GM19240 (cell line): ENCODE data around the gene TRIM15.
"Not testable (repeated sequence)": the region's sequence is repeated elsewhere in the genome, so short reads cannot be mapped to it uniquely, and the experiment has no call there.

Experiments
- DNase-seq: peaks from one replicate; pipeline ENCODE4 v3.0.0; 2011; ENCODE audit warnings: low spot score; ENCODE audit not compliant: insufficient read length

Gene TRIM15

DNA sequence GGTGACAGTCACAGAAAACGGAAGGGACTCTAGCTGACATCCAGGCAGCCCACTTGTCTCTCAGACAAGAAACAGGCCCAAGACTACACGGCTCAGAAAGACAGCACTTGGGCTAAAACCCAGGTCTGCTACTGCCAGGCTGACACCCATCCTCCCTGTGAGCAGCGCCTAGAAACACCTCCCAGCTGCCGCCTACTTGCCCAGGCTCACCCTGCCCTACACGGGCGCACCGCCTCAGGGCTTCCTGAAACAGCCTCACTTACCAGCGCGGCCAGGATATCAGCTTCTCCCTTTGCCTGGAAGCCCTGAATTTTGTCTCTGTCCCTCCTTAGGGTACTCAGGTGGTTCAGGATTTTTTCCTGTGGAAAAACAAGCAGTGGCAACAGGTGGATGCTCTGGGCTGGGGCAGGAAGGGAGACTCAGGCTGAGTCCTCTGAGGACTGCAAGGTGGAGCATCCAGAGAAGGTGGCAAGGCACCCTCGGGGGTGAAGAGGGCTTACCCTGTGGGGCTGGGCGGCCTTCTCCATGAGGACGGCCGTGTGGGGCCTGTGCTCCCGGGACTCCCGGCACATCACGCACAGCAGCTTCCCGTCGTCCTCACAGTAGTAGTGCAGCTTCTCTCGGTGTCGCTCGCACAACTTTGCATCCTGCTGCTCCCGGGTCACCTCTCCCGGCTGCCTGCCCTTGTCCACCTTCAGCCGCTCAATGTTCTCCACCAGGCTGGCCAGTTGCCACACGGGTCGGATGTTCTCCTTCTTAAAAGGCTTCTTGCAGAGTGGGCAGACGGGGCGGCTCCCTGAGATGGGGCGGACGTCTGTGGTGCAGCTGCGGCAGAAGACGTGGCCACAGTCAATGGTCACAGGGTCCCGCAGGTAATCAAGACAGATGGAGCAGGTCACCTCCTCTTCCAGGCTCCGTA lies 35.1 kb downstream of the TRIM15 start:
- no peak for DNase-seq

DNA sequence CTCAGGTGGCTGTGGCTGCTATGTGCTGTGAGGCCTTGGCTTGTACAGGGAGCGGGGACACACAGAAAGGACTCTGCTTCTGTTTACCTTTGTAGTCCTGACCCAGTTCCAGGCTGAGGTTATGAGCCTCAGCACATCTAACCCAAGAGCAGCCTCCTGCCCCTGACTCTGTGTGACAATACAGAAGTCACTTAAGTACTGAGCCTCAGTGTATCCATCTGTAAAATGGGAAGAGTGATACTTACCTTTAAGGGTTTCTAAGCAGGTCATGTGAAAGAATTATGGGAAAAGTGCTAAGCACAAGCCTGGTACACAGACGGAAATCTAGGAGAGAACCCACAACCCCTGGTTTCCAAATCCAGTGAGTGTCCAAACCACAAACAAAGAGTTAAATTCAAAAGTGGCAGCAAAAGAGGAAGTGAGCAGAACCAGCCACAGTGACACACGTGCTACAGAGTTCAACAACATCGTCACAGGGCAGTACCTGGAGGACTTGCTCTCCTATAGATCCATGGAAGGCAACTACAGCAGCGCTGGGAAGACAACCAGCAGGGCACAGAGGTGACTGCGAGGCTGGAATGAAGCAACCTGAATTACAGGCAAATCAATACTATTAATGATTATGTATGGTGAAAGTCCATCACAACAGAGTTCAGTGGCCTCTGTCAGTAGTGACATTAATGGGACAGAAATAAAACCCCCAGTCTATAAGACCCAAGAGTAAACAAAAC lies 37.4 kb downstream of the TRIM15 start:
- peak; percentile 56 for DNase-seq

DNA sequence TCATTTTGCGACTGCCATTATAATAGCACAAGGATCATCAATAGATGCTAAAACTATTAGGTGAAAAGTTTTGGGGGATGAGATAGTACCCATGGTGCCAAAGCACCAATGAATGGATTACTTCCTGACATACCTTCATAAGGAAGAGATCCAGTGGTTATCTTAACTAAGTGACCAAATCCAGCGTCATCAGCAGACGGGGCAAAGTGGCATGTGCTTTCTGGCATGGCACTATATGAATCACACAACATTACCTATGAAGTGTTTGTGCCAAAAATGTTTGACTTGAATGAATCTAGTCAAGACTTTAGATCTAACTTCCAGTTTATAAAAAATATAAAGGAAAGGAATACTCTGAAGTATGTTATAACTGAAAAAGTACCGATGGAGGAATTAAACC lies 39.0 kb downstream of the TRIM15 start:
- no peak for DNase-seq

DNA sequence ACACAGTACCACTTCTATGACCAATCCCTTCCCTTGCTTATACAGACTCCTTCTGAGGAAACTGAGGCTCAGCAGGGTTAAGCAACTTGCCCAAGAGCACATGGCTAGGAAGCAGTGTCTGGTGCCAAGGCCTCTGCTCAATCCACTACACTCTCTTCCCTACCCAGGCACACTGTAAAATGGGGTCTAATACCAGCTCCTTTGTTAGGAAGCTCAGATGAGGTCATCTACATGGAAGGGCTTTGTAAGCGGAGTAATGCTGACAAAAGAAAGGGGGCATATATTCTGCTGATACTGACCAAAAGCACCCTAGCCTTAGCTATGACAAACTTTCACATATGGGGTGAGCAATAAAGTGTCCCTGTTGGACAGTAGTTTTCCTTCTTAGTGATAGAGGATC lies 40.8 kb downstream of the TRIM15 start:
- no peak for DNase-seq

DNA sequence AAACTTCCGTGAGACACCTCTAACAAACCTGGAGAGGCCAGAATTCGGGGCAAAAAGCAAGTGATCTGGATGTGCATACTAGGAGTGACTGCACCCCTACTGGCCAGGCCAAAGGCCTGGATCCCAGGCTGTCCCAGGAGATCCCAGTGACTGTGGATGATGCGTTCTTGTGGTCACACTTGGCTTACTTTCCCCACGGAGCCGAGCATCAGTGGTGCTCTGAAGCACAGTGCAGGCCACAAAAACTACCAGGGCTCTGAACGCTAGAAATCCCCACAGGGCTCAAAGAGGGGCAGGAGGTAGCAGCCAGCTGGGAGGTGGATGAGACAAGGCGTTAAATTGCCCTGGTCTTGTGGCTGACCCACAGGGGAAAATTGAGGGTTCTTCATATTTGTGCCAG lies 42.8 kb downstream of the TRIM15 start:
- no peak for DNase-seq

DNA sequence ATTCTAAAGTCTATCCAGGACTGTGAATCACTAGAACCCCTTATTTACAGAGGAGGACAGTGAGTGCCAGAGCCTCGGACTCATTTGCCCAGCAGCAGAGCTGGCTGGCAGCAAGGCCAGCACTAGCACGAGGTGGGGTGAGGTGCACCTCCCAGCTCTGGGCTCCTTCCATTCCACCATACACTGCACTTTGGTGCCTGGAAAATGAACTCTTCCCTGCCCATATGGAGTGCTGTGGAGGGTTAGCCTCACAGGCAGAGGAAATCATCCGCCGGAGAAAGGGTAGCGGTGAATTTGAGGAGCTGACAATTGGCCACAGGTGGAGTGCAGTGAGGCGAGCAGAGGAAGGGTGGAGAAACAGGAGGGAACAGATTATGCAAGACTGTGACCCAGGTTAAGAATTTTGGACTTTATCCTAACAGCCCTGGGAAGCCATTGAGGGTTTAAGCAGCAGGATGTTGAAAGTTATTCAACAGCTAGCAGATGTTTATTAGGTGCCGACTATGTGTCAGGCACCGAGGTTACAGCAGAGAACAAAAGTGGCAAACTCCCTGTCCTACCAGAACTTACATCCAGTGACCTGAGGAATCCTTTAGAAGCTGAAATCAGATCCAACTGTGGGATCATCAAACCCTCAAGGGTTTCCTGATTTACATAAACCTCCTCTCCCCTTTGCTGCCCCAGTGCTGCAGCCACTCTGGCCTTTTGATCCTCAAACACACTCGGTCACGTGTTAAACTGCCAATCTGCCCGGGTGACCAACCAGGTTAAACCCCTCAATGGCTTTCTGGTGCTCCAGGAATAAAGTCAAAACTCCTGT lies 43.7 kb downstream of the TRIM15 start:
- no peak for DNase-seq

DNA sequence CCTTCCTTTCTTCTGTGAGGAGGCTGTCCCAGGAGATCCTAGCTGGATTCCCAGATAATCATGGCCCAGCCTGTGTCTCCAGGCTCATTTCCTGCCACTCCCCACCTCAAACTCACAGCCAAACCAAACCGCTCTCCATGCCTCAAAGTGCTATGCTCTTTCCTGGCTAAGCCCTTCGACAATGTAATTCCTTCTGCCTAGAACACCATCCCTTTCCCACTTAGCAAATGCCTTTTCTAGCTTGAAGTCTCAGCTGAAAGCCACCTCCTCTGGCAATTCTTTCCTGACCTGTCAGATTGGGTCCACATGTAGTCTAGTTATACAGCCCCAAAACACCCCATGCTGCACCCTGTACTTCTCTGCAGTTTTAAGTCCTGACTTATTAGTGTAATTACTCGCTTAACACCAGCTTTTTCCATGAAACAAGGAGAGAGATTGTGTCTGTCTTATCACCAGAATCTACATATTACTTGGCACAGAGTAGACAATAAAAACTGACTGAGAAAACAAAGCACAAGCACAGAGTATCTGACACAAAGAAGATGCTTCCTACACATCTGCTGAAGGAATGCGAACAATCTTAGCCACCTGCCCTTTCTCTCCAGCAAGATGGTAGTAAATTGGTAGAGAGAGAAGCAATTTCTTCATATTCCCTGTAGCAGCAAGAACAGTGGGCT lies 44.4 kb downstream of the TRIM15 start:
- DNase-seq, result no peak

DNA sequence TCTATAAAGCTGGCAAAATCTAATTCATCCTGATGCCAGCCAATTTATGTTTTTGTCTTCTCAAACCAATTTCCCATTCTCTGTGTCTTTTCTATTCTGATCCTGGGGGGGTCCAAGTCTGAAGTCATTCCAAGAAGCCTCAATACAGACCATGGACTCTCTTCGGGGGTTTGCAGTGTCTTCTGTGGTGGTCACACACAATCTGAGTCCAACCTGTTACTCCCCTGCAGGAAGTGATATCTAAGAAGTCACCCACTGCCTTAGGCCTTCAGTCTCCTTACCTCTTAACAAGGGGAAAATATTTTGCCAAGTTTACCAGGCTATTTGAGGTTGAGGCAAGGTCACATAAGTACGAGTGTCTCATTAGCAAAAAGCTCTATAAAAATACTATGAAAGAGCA lies 48.0 kb downstream of the TRIM15 start:
- DNase-seq, result no peak

DNA sequence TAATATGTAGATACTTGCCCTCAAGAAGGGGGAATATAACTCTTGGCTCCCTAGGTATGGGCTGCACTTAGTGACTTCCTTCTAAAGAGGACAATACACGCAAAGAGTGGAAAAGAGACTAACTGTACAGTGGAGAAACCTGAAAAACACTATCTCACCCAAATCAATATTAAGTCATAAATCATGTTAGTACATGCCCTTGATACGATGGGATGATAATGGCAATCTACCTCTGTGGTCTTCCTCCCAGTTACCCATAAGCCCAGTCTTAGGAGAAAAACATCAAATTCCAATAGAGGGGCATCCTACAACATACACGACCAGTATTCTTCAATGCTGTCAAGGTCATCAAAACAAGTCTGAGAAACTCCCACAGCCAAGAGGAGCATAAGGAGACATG lies 48.6 kb downstream of the TRIM15 start:
- DNase-seq, result no peak

DNA sequence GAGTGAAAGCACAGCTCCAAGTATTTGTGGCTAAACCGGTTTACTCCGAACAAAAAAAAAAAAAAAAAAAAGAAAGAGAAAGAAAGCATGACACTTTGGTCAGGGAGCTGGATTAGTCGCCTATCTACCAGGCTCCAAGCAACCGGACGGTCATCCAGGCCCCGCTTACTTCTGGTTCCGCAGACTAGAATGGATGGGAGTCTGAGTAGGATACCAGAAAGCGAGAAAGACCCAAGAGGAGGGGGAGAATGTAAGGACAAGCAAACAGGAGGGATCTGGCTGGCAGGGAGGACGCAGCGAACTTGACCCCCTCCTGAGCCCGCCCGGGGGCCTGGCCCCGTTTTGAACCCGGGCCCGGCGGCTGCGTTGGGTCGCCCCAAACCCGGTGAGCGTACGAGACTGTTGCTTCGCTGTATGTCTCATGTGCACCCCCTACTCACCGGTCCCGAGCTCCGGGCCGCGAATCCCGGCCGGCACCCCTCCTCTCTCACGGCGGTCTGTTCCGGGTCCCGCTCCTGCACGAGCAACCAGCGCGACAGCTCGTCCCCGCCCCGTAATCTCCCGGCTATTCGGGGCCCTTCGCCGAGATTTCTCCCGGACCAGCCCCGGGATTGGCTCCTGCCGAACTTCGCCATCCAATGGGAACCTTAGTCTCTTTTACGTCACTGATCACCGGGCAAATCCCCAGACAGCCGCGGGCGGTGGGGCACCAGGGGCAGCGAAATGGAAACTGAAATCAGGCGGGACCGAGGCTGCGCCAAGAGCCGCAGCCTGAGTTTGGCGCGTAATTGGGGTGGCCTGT lies 49.7 kb downstream of the TRIM15 start, which contains the start of gene TRIM26:
TSS of gene TRIM26 (minus strand) at position 542 of the 802 bp plus-strand sequence. CDS start 14,303 bp downstream, outside the sequence.
- DNase-seq, result peak; percentile 94

DNA sequence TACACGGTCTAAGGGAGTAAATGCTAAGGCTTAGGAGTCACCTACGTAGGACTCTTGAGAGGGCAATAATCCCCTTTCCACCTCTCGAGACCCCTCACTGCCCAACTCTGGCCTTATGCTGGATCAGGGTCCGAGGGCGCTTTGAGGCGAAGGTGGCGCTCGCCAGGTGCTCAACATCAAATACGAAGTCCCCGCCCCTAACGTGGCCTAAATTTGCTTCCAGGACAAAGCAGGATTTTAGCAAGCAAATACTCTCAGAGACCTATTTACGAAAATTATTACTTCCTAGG lies 50.3 kb downstream of the TRIM15 start:
- DNase-seq, result no peak

DNA sequence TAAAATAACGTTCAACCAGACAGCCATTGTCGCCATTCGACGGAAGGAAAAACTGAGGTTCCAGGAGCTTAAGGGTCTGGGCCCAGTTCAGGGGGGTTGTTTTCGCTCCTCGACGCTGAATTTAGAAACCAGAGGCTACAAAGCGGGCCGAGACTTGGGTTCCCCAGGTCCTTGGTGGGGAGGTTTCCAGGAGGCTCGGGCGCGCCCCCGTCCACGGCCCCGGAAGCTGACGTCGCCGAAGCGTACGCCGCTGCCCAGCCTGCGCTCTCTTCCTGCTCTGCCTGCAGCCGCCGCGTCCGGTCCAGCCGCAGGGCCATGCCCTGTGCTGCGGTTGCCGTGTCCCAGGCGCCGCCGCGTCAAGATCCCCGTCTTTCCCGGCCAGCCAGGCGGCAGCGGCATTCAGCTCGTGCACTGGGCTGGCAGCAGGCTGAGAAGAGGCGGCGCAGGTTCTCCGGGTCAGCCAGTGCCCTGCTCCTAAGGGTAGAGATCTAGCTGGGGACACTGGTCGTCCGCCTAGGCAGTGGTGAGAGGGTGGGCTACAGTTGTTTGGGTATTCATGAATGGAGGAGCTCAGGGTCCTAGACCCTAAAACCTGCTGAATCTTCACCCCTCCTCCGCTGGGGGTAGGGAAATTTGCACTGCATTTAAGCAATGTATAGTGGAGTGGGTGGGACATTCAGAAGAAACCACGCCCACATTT lies 50.8 kb downstream of the TRIM15 start:
- DNase-seq, result peak; percentile 59

DNA sequence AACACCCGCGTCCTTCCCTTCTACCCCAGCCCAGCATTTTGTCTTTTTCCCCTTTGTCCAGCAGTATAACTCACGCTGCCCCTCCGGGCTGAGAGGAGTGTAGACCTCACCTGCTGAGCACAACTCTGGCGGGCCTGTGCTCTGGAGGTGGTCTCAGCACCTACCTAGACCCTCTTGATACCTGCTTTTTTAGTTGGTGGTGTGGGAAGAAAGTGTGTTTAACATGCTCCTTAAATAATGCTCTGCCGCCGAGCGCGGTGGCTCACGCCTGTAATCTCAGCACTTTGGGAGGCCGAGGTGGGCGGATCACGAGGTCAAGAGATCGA lies 51.3 kb downstream of the TRIM15 start:
- no peak for DNase-seq

DNA sequence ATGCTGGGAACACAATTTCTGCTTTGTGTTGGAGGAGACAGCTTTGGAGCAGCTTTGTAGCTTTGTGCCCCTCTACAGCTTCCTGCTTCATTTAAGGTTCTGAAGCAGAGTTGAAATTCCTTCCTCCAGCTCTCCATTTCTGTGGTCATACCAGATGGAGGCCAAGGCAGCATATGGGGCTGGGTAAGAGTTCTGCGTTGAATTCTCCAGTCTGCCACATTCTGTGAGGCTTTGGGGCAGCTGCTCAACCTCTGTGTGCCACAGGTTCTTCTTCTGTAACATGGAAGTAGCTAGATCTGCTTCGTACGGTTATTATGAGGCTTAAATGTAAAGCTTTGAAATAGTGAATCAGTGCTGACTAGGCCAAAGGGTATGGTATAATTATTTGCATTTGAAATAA lies 52.8 kb downstream of the TRIM15 start:
- DNase-seq, result no peak

DNA sequence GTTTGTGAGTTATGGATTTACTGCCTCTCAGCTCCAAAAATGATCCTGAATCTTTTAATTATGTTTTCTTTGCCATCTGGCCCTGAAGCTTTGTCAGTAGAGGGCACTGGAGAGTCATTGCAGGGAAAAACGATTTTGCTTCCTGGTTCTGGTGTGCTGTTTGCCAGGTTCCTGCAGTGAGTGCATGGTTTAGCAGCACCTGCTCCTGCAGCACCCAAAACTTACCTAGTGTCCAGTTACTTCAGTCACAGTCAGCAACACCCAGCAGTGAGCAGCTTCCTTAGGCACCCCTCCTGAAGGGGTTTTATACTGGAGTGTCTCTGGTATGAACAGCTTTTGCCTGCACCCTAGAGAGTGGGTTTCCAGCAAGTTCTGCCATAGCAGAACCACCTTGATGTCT lies 55.9 kb downstream of the TRIM15 start:
- no peak for DNase-seq

DNA sequence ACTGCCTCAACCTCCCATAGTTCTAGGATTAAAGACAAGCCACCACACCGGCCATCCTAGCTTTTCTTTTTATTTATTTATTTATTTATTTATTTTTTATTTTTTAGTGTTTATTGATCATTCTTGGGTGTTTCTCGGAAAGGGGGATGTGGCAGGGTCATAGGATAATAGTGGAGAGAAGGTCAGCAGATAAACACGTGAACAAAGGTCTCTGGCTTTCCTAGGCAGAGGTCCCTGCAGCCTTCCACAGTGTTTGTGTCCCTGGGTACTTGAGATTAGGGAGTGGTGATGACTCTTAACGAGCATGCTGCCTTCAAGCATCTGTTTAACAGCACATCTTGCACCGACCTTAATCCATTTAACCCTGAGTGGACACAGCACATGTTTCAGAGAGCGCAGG lies 58.0 kb downstream of the TRIM15 start:
- DNase-seq, result not testable (repeated sequence)

DNA sequence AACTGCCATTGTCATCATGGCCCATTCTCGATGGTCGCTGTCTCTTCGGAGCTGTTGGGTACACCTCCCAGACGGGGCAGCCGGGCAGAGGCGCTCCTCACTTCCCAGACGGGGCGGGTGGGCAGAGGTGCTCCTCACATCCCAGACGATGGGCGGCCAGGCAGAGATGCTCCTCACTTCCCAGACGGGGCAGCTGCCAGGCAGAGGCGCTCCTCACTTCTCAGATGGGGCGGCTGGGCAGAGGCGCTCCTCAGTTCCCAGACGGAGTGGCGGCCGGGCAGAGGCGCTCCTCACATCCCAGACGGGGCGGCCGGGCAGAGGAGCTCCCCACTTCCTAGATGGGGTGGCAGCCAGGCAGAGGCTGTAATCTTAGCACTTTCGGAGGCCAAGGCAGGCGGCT lies 58.6 kb downstream of the TRIM15 start:
- not testable (repeated sequence) for DNase-seq
